Erythroblast (primary cell): ENCODE results near the gene CHD9.

ENCODE experiments used
- GATA1 ChIP-seq: IDR thresholded peaks from 2 replicates; pipeline ENCODE4 v1.6.1; 2011; ENCODE audit warnings: low read depth, mild to moderate bottlenecking, control low read depth, low read length, moderate library complexity
- POLR2A ChIP-seq: IDR thresholded peaks from 2 replicates; pipeline ENCODE4 v1.6.1; 2011; ENCODE audit warnings: mild to moderate bottlenecking, low read length

DNA sequence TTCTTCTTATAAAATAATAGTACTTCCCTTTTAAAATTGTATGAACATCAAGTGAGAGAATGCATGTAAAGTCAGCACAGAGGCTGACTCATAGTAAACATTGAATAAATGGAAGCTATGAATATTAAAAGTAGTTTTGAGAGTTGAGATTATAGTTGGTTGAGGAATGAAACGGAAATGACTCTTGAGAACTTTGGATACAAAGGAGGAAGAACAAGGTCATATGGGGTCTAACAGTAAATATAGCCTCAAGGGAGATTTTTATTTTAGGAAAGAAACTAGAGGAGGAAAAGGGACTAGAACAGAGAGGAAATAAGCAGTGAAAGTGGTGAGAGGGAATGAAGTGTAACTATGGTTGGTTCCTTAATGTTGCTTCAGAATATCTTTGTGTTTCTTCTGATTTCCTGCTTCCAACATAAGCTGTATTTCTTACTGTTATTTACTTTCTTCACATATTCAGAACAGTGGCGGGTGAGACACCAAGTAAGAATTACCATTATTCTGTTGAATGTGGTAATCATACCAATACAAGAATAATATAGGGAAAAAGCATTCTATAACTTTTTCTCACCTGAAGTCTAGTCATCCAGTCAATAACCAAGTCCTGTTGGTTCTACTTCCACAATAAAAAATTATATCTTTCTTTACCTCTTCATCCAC lies 165.1 kb downstream of the CHD9 start:
- TF ChIP-seq POLR2A (no peak), GATA1 (no peak)
